H9 (cell line): ENCODE measurements around the gene DYRK1A. TPM values are rescaled to one million over a fixed set of nuclear protein-coding genes. Genes with fewer than 3 reads are reported as not detected.

Experiments
- DNase-seq: peaks from one replicate; pipeline ENCODE4 v3.0.0-alpha.2; 2017
- H2AFZ ChIP-seq: one replicate; pipeline ENCODE4 v1.6.1; 2013; ENCODE audit warnings: mild to moderate bottlenecking, low read length, control low read depth, moderate library complexity
- H2AK5ac ChIP-seq: 2 replicates; pipeline ENCODE4 v1.6.1; 2013; ENCODE audit warnings: low read length, control low read depth, mixed read lengths; ENCODE audit not compliant: insufficient read length
- H2BK120ac ChIP-seq: one replicate; pipeline ENCODE4 v1.6.1; 2013; ENCODE audit warnings: low read depth, mild to moderate bottlenecking, low read length, control low read depth, inconsistent platforms; ENCODE audit not compliant: poor library complexity, severe bottlenecking
- H2BK12ac ChIP-seq: 2 replicates; pipeline ENCODE4 v1.6.1; 2013; ENCODE audit warnings: low read length, control low read depth, mixed read lengths, low read depth; ENCODE audit not compliant: insufficient read length
- H2BK15ac ChIP-seq: 2 replicates; pipeline ENCODE4 v1.6.1; 2013; ENCODE audit warnings: low read depth, low read length, control low read depth
- H2BK20ac ChIP-seq: one replicate; pipeline ENCODE4 v1.6.1; 2013; ENCODE audit warnings: low read depth, mild to moderate bottlenecking, low read length, control low read depth, inconsistent platforms; ENCODE audit not compliant: poor library complexity, severe bottlenecking
- H2BK5ac ChIP-seq: 2 replicates; pipeline ENCODE4 v1.6.1; 2013; ENCODE audit warnings: low read length, control low read depth, mixed read lengths; ENCODE audit not compliant: insufficient read length
- H3K14ac ChIP-seq: 2 replicates; pipeline ENCODE4 v1.6.1; 2013; ENCODE audit warnings: low read length, control low read depth; ENCODE audit not compliant: insufficient read depth
- H3K18ac ChIP-seq: 2 replicates; pipeline ENCODE4 v1.6.1; 2013; ENCODE audit warnings: low read depth, mild to moderate bottlenecking, mixed read lengths, low read length, control low read depth; ENCODE audit not compliant: insufficient read length
- H3K23ac ChIP-seq: 2 replicates; pipeline ENCODE4 v1.6.1; 2013; ENCODE audit warnings: low read length, control low read depth, mixed read lengths, low read depth; ENCODE audit not compliant: insufficient read length
- H3K23me2 ChIP-seq: 2 replicates; pipeline ENCODE4 v1.6.1; 2013; ENCODE audit warnings: low read depth, mild to moderate bottlenecking, mixed read lengths, low read length, control low read depth; ENCODE audit not compliant: insufficient read length, poor library complexity, severe bottlenecking
- H3K27ac ChIP-seq: 2 replicates; pipeline ENCODE4 v1.5.1; 2013; ENCODE audit warnings: low read length, control low read depth, mixed read lengths, low read depth; ENCODE audit not compliant: insufficient read length
- H3K27me3 ChIP-seq: 2 replicates; pipeline ENCODE4 v1.6.1; 2013; ENCODE audit warnings: low read length, control low read depth, inconsistent platforms; ENCODE audit not compliant: insufficient read depth
- H3K4ac ChIP-seq: 2 replicates; pipeline ENCODE4 v1.6.1; 2013; ENCODE audit warnings: low read depth, mild to moderate bottlenecking, control low read depth, inconsistent platforms, low read length, moderate library complexity
- H3K4me1 ChIP-seq: 2 replicates; pipeline ENCODE4 v1.6.1; 2013; ENCODE audit warnings: low read length, control low read depth, inconsistent platforms; ENCODE audit not compliant: insufficient read depth
- H3K4me2 ChIP-seq: 2 replicates; pipeline ENCODE4 v1.6.1; 2013; ENCODE audit warnings: low read length, control low read depth, mixed read lengths; ENCODE audit not compliant: insufficient read length, insufficient read depth
- H3K56ac ChIP-seq: 2 replicates; pipeline ENCODE4 v1.6.1; 2013; ENCODE audit warnings: low read depth, mild to moderate bottlenecking, mixed read lengths, low read length, control low read depth; ENCODE audit not compliant: insufficient read length
- H3K79me1 ChIP-seq: 2 replicates; pipeline ENCODE4 v1.6.1; 2013; ENCODE audit warnings: low read depth, mild to moderate bottlenecking, moderate library complexity, low read length, control low read depth, inconsistent platforms; ENCODE audit not compliant: insufficient read depth, poor library complexity, severe bottlenecking
- H3K79me2 ChIP-seq: 2 replicates; pipeline ENCODE4 v1.6.1; 2013; ENCODE audit warnings: low read length, control low read depth, inconsistent platforms; ENCODE audit not compliant: insufficient read depth
- H3K9ac ChIP-seq: 2 replicates; pipeline ENCODE4 v1.6.1; 2013; ENCODE audit warnings: low read length, control low read depth, mixed read lengths; ENCODE audit not compliant: insufficient read length; ENCODE audit errors: extremely low read depth
- H3K9me3 ChIP-seq: one replicate; pipeline ENCODE4 v1.6.1; 2013; ENCODE audit warnings: low read depth, low read length, inconsistent platforms; ENCODE audit not compliant: control insufficient read depth
- H3T11ph ChIP-seq: one replicate; pipeline ENCODE4 v1.6.1; 2013; ENCODE audit warnings: mild to moderate bottlenecking, low read length, control low read depth, inconsistent platforms
- H4K20me1 ChIP-seq: one replicate; pipeline ENCODE4 v1.6.1; 2013; ENCODE audit not compliant: control insufficient read depth, insufficient read length, insufficient read depth
- H4K5ac ChIP-seq: 2 replicates; pipeline ENCODE4 v1.6.1; 2013; ENCODE audit warnings: low read depth, mild to moderate bottlenecking, mixed read lengths, low read length, control low read depth; ENCODE audit not compliant: insufficient read length
- H4K8ac ChIP-seq: replicated peaks from 2 replicates; pipeline ENCODE4 v1.6.1; 2013; ENCODE audit warnings: low read length, control low read depth, mixed read lengths, low read depth; ENCODE audit not compliant: insufficient read length
- H4K91ac ChIP-seq: 2 replicates; pipeline ENCODE4 v1.6.1; 2013; ENCODE audit warnings: low read depth, mild to moderate bottlenecking, moderate library complexity, mixed read lengths, low read length, control low read depth; ENCODE audit not compliant: insufficient read length
- H3K27ac Mint-ChIP-seq, 3 experiments: 2 replicates in 2 of 3; 3 replicates in 1 of 3; pipeline ENCODE4 v1.8.0; 2020 to 2021; ENCODE audit warnings: mixed read lengths in 3 of 3, mild to moderate bottlenecking in 1 of 3, moderate library complexity in 1 of 3
- H3K27me3 Mint-ChIP-seq: 2 replicates; pipeline ENCODE4 v1.8.0; 2021; ENCODE audit warnings: low read depth, mild to moderate bottlenecking, moderate library complexity, mixed read lengths
- H3K36me3 Mint-ChIP-seq, 3 experiments: 2 replicates in 2 of 3; 3 replicates in 1 of 3; pipeline ENCODE4 v1.8.0; 2020 to 2021; ENCODE audit warnings: low read depth in 3 of 3, mixed read lengths in 3 of 3; ENCODE audit not compliant: insufficient read depth in 1 of 3
- H3K4me1 Mint-ChIP-seq, 2 experiments: 2 replicates each; pipeline ENCODE4 v1.8.0; 2020; ENCODE audit warnings: mixed read lengths in 2 of 2
- H3K4me3 Mint-ChIP-seq, 2 experiments: 2 replicates in 1 of 2; 3 replicates in 1 of 2; pipeline ENCODE4 v1.8.0; 2020 to 2021; ENCODE audit warnings: mild to moderate bottlenecking in 2 of 2, mixed read lengths in 2 of 2, moderate library complexity in 1 of 2
- H3K9me3 Mint-ChIP-seq, 2 experiments: 2 replicates in 1 of 2; 3 replicates in 1 of 2; pipeline ENCODE4 v1.8.0; 2020; ENCODE audit warnings: mild to moderate bottlenecking in 2 of 2, mixed read lengths in 2 of 2, moderate library complexity in 1 of 2
- WGBS: extraction: QIAGEN DNeasy Blood & Tissue Kit; methylation state at CpG from one replicate; pipeline ENCODE4 v1.1.7; 2013; ENCODE audit warnings: missing lambda C conversion rate, low lambda C conversion rate, mixed read lengths; ENCODE audit not compliant: insufficient read length; ENCODE audit errors: extremely low coverage; 5-methylcytosine and 5-hydroxymethylcytosine counted together
- total RNA-seq: library from RNA; stranded (reverse); gene quantifications from 2 replicates; pipeline ENCODE4 v1.2.1, GENCODE V29; 2021
- TF ChIP-seq, protein P1 (sequence below): fragments of 200-600 bp; sonication (generic); conservative IDR thresholded peaks from 3 replicates; pipeline ENCODE4 v1.8.0; 2021; ENCODE audit warnings: antibody characterized with exemption, mild to moderate bottlenecking

DYRK1A gene
- total RNA-seq, 1 experiment from 2014 or later, result 73.6 TPM

GRCh38 chr21:37462087-37462861 lies 95.7 kb downstream of the DYRK1A start:
- Mint-ChIP-seq H3K4me3 (no peak overlapping the region), H3K27ac (peak overlapping the region in 2 of 3 experiments; percentile 0 to 97; a peak in 3 of 7 replicates)
- H2AK5ac ChIP-seq, result no peak overlapping the region

More at GRCh38 chr21:37462087-37462861, 95.7 kb downstream of the DYRK1A start:
- no peak overlapping the region for H4K91ac ChIP-seq
- no peak overlapping the region for H2AFZ ChIP-seq
- H3K4me1 ChIP-seq, result peaks cover 12% of the 10 kb centered on the region
- no peaks in the 10 kb centered on the region; a peak in 1 of 5 replicates for H3K9me3 Mint-ChIP-seq
- H3K56ac ChIP-seq, result no peak overlapping the region
- H2BK12ac ChIP-seq, result no peak overlapping the region
- H3K4me1 Mint-ChIP-seq, result peaks cover 54 to 55% of the 10 kb centered on the region in 2 experiments
- no peak overlapping the region for H3K27ac ChIP-seq
- no peak overlapping the region for H2BK20ac ChIP-seq
- H3K36me3 Mint-ChIP-seq, result peaks cover under 1 to 8% (median 4%) of the 10 kb centered on the region in 3 experiments; a peak in 6 of 7 replicates
- H3K27me3 Mint-ChIP-seq, result no peaks in the 10 kb centered on the region
- H3K4me2 ChIP-seq, result no peak overlapping the region
- TF ChIP-seq, protein P1, sequence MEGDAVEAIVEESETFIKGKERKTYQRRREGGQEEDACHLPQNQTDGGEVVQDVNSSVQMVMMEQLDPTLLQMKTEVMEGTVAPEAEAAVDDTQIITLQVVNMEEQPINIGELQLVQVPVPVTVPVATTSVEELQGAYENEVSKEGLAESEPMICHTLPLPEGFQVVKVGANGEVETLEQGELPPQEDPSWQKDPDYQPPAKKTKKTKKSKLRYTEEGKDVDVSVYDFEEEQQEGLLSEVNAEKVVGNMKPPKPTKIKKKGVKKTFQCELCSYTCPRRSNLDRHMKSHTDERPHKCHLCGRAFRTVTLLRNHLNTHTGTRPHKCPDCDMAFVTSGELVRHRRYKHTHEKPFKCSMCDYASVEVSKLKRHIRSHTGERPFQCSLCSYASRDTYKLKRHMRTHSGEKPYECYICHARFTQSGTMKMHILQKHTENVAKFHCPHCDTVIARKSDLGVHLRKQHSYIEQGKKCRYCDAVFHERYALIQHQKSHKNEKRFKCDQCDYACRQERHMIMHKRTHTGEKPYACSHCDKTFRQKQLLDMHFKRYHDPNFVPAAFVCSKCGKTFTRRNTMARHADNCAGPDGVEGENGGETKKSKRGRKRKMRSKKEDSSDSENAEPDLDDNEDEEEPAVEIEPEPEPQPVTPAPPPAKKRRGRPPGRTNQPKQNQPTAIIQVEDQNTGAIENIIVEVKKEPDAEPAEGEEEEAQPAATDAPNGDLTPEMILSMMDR, result no peak
- DNase-seq, result no peak
- no peaks in the 10 kb centered on the region for H3K27me3 ChIP-seq
- no peak overlapping the region for H3K4ac ChIP-seq
- no peak overlapping the region for H4K5ac ChIP-seq
- H3K9ac ChIP-seq, result no peak overlapping the region
- H2BK5ac ChIP-seq, result no peak overlapping the region
- no peak overlapping the region for H3K18ac ChIP-seq
- H3K14ac ChIP-seq, result no peak overlapping the region
- H3K23me2 ChIP-seq, result no peaks in the 10 kb centered on the region
- H3K9me3 ChIP-seq, result no peaks in the 10 kb centered on the region
- no CpG with 5 or more reads among the region's 5 CpGs for whole genome bisulfite sequencing
- peaks cover 7% of the 10 kb centered on the region for H3K79me1 ChIP-seq
- H4K8ac ChIP-seq, result no peak overlapping the region
- no peak overlapping the region for H2BK120ac ChIP-seq
- no peak overlapping the region for H3K23ac ChIP-seq
- H3K79me2 ChIP-seq, result peaks cover 25% of the 10 kb centered on the region; the same call in 1 of the 2 replicates
- H4K20me1 ChIP-seq, result no peaks in the 10 kb centered on the region
- no peak overlapping the region for H3T11ph ChIP-seq
- H2BK15ac ChIP-seq, result no peak overlapping the region
